ENCODE measurements around the gene ATP2C1. TPM values are rescaled to one million over a fixed set of nuclear protein-coding genes. Genes with fewer than 3 reads are reported as not detected.

The ATP2C1 gene
- total and polyA plus RNA-seq, 2 of the 4 experiments (the other 2 are of a cell fraction) = 41.4 to 50.2 TPM

- no peak overlapping the region for H4K5ac ChIP-seq (ENCODE audit: low read depth, low read length)
- H4K20me1 ChIP-seq (ENCODE audit: insufficient read depth, low read length) = no peaks in the 10 kb centered on the region
- H2BK120ac ChIP-seq (ENCODE audit: low read depth, low read length) = no peak overlapping the region
- no TSS peak for BruUV-seq (replicated peaks)
- H3K4me3 ChIP-seq (ENCODE audit: insufficient read depth, low read depth, low read length) = no peak overlapping the region
- no peak overlapping the region for H3K18ac ChIP-seq (ENCODE audit: low read depth, low read length)
- no peak overlapping the region for H2AFZ ChIP-seq (replicated peaks; ENCODE audit: low read length, poor library complexity)
- H3K27me3 ChIP-seq (ENCODE audit: control insufficient read depth, insufficient read depth, low read length) = no peaks in the 10 kb centered on the region
- no peak overlapping the region for H2AK9ac ChIP-seq (replicated peaks; ENCODE audit: low read depth, low read length, poor library complexity)
- no peak overlapping the region for H3K14ac ChIP-seq (replicated peaks; ENCODE audit: low read depth, low read length)
- ATAC-seq (ENCODE audit: low read depth) = peak; percentile 11; the same call in 1 of the 2 replicates
- H3K79me1 ChIP-seq (ENCODE audit: low read depth in 1 of 2, low read length in 2 of 2) = peaks cover 0 to 3% of the 10 kb centered on the region in 2 experiments; a peak in 1 of 4 replicates
- intact Hi-C loops (cut with micrococcal nuclease) = no loop called here
- H2BK20ac ChIP-seq (ENCODE audit: low read depth, low read length) = no peak overlapping the region
- no peak overlapping the region for H3K56ac ChIP-seq (ENCODE audit: extremely low read depth, insufficient read depth, low read length)
- no peak overlapping the region for H2BK15ac ChIP-seq (ENCODE audit: low read depth, low read length)
- no CpG with 5 or more reads among the region's 2 CpGs for WGBS, 2 experiments (ENCODE audit: extremely low coverage in 2 of 2, insufficient read length in 1 of 2)
- no peak overlapping the region for H4K8ac ChIP-seq (ENCODE audit: low read depth in 2 of 2, low read length in 2 of 2)
- no peak overlapping the region for H3K27ac ChIP-seq (ENCODE audit: insufficient read depth, low read length)
- no peak overlapping the region for H3K4me2 ChIP-seq (ENCODE audit: low read depth, low read length)
- dilution Hi-C loops (cut with HindIII; ENCODE audit: low sequenced_read_pairs, unreplicated experiment) = no loop called here
- no peaks in the 10 kb centered on the region for H3K9me3 ChIP-seq (ENCODE audit: control insufficient read depth, insufficient read depth, low read length)
- peaks cover 7% of the 10 kb centered on the region for H3K36me3 ChIP-seq (ENCODE audit: control insufficient read depth, insufficient read depth, low read length)
- TF ChIP-seq FOS (IDR thresholded peaks at IDR 0.05; ENCODE audit: low read depth, low read length) (no peak), CEBPB (IDR thresholded peaks at IDR 0.05; ENCODE audit: low read depth, low read length) (peak; percentile 95)
- CTCF ChIA-PET = no interaction called here
- H4K91ac ChIP-seq (ENCODE audit: insufficient read depth, low read depth, low read length) = no peak overlapping the region
- H3K23ac ChIP-seq (ENCODE audit: low read depth, low read length) = no peak overlapping the region
- H2AK5ac ChIP-seq (ENCODE audit: low read depth, low read length) = no peak overlapping the region
- H2BK5ac ChIP-seq (ENCODE audit: low read depth, low read length, poor library complexity, severe bottlenecking) = no peak overlapping the region
- H3K9me1 ChIP-seq (ENCODE audit: insufficient read depth, low read length) = no peaks in the 10 kb centered on the region
- H3K4me1 ChIP-seq (ENCODE audit: control insufficient read depth, insufficient read depth, low read length) = no peaks in the 10 kb centered on the region
- no peak overlapping the region for H3K9ac ChIP-seq (ENCODE audit: low read depth, low read length)
- no peak overlapping the region for H3K4ac ChIP-seq (ENCODE audit: low read depth, low read length)
- DNase-seq = peak; percentile 28
- POLR2A ChIA-PET (ENCODE audit: unreplicated experiment) = no interaction called here
- in situ Hi-C loops (cut with MboI; ENCODE audit: low sequenced_read_pairs) = no loop called here
Measured at GRCh38 chr3:131007782-131008181, 113.9 kb downstream of the ATP2C1 start.

All from IMR-90 (cell line).